ENCODE measurements around the gene MT1B.

Gene MT1B

GRCh38 chr16:56643833-56644232 is 7.9 kb upstream of the MT1B start:
- no peak for TF ChIP-seq CTCF (conservative IDR thresholded peaks at IDR 0.05; ENCODE audit: low read depth, low read length)
- H3K4me3 ChIP-seq (ENCODE audit: low read depth, low read length) = peak overlapping the region; percentile 48
- DNase-seq (ENCODE audit: low read depth) = no peak

- DNase-seq (ENCODE audit: low read depth) = no peak
- no peak for TF ChIP-seq CTCF (conservative IDR thresholded peaks at IDR 0.05; ENCODE audit: low read depth, low read length)
- H3K4me3 ChIP-seq (ENCODE audit: low read depth, low read length) = no peak overlapping the region
Observed at GRCh38 chr16:56645311-56645710, 6.4 kb upstream of the MT1B start.

- H3K4me3 ChIP-seq (ENCODE audit: low read depth, low read length) = no peak overlapping the region
- no peak for TF ChIP-seq CTCF (conservative IDR thresholded peaks at IDR 0.05; ENCODE audit: low read depth, low read length)
- DNase-seq (ENCODE audit: low read depth) = no peak
Observed at GRCh38 chr16:56645838-56646237, 5.8 kb upstream of the MT1B start.

GRCh38 chr16:56647641-56648431 is 3.9 kb upstream of the MT1B start:
- TF ChIP-seq CTCF (conservative IDR thresholded peaks at IDR 0.05; ENCODE audit: low read depth, low read length) = no peak
- H3K4me3 ChIP-seq (ENCODE audit: low read depth, low read length) = no peak overlapping the region
- DNase-seq (ENCODE audit: low read depth) = no peak

- TF ChIP-seq CTCF (conservative IDR thresholded peaks at IDR 0.05; ENCODE audit: low read depth, low read length) = no peak
- no peak overlapping the region for H3K4me3 ChIP-seq (ENCODE audit: low read depth, low read length)
- no peak for DNase-seq (ENCODE audit: low read depth)
Observed at GRCh38 chr16:56649271-56649670, 2.4 kb upstream of the MT1B start.

GRCh38 chr16:56649820-56650219 is 1.9 kb upstream of the MT1B start:
- H3K4me3 ChIP-seq (ENCODE audit: low read depth, low read length) = no peak overlapping the region
- DNase-seq (ENCODE audit: low read depth) = no peak
- no peak for TF ChIP-seq CTCF (conservative IDR thresholded peaks at IDR 0.05; ENCODE audit: low read depth, low read length)

GRCh38 chr16:56652600-56652999 is 914 bp downstream of the MT1B start:
- no peak for DNase-seq (ENCODE audit: low read depth)
- no peak overlapping the region for H3K4me3 ChIP-seq (ENCODE audit: low read depth, low read length)
- TF ChIP-seq CTCF (conservative IDR thresholded peaks at IDR 0.05; ENCODE audit: low read depth, low read length) = no peak
